Fibroblast of lung (primary cell): Measurements from ENCODE around the gene NCOA5. TPM values are rescaled to one million over a fixed set of nuclear protein-coding genes. Genes with fewer than 3 reads are reported as not detected.

Experiments
- DNase-seq, 2 donors: peaks; one replicate each; pipeline versions ENCODE4 v3.0.0 to v3.0.0-alpha.2; 2010; ENCODE audit warnings: low read depth in 2 of 2
- H2AFZ ChIP-seq: 2 replicates; pipeline ENCODE4 v1.5.1; 2012; ENCODE audit warnings: low read length, control low read depth, inconsistent platforms
- H3K27ac ChIP-seq: 2 replicates; pipeline ENCODE4 v1.5.1; 2011; ENCODE audit warnings: low read length, control low read depth; ENCODE audit not compliant: insufficient read depth
- H3K27me3 ChIP-seq: 2 replicates; pipeline ENCODE4 v1.5.1; 2011; ENCODE audit warnings: mild to moderate bottlenecking, low read length; ENCODE audit not compliant: control insufficient read depth, insufficient read depth
- H3K36me3 ChIP-seq: 2 replicates; pipeline ENCODE4 v1.5.1; 2011; ENCODE audit warnings: low read length; ENCODE audit not compliant: control insufficient read depth, insufficient read depth
- H3K4me1 ChIP-seq: 2 replicates; pipeline ENCODE4 v1.5.1; 2011; ENCODE audit warnings: low read length; ENCODE audit not compliant: control insufficient read depth, insufficient read depth; ENCODE audit errors: extremely low read depth
- H3K4me2 ChIP-seq: 2 replicates; pipeline ENCODE4 v1.5.1; 2011; ENCODE audit warnings: low read length, control low read depth; ENCODE audit not compliant: insufficient read depth; ENCODE audit errors: extremely low read depth
- H3K4me3 ChIP-seq, 4 experiments: fragments of 200-600 bp in 1 of 4; sonication (generic) in 1 of 4; replicated peaks in 1 of 4; 2 replicates each; pipeline ENCODE4 v1.5.1; 2011 to 2016; ENCODE audit warnings: low read length in 4 of 4, low read depth in 3 of 4, mild to moderate bottlenecking in 3 of 4, control low read depth in 2 of 4, inconsistent platforms in 1 of 4, mixed read lengths in 1 of 4; ENCODE audit not compliant: insufficient read depth in 1 of 4; ENCODE audit errors: control extremely low read depth in 1 of 4
- H3K79me2 ChIP-seq: 2 replicates; pipeline ENCODE4 v1.5.1; 2012; ENCODE audit warnings: mild to moderate bottlenecking, low read length, inconsistent platforms; ENCODE audit not compliant: control insufficient read depth, insufficient read depth
- H3K9ac ChIP-seq: 2 replicates; pipeline ENCODE4 v1.5.1; 2011; ENCODE audit warnings: mild to moderate bottlenecking, low read length, control low read depth; ENCODE audit not compliant: insufficient read depth
- H3K9me3 ChIP-seq: 2 replicates; pipeline ENCODE4 v1.5.1; 2012; ENCODE audit warnings: low read depth, low read length; ENCODE audit not compliant: control insufficient read depth, insufficient read depth
- H4K20me1 ChIP-seq: 2 replicates; pipeline ENCODE4 v1.5.1; 2011; ENCODE audit warnings: low read length; ENCODE audit not compliant: control insufficient read depth, insufficient read depth; ENCODE audit errors: extremely low read depth
- EZH2 ChIP-seq: IDR thresholded peaks from 2 replicates; pipeline ENCODE4 v1.5.1; 2012; ENCODE audit warnings: low read length, control low read depth, mild to moderate bottlenecking; ENCODE audit errors: missing control alignments
- polyA plus RNA-seq, 2 donors: library from polyadenylated mRNA; depleted of rRNA in 1 of 2; stranded (reverse) in 1 of 2; unstranded in 1 of 2; fragments of >200 nt; gene quantifications; 2 replicates each; pipeline ENCODE4 v1.2.1, GENCODE V29; 2011 to 2012; ENCODE audit warnings: missing spikeins in 1 of 2
- total RNA-seq: library from RNA; depleted of rRNA; stranded (reverse); fragments of >200 nt; gene quantifications from 2 replicates; pipeline ENCODE4 v1.2.1, GENCODE V29; 2014
- TF ChIP-seq, protein P1 (sequence below), 2 donors: IDR thresholded peaks in 1 of 2; conservative IDR thresholded peaks in 1 of 2; 1 replicate in 1 of 2; 2 replicates in 1 of 2; pipeline ENCODE4 v1.5.1; 2011 to 2012; ENCODE audit warnings: low read length in 2 of 2, control low read depth in 1 of 2, inconsistent platforms in 1 of 2, low read depth in 1 of 2, mild to moderate bottlenecking in 1 of 2

NCOA5 gene
- total and polyA plus RNA-seq, 2 donors (not counting 1 experiment from before 2014, with no cell fraction given), result 8.1 to 18.0 TPM

DNA sequence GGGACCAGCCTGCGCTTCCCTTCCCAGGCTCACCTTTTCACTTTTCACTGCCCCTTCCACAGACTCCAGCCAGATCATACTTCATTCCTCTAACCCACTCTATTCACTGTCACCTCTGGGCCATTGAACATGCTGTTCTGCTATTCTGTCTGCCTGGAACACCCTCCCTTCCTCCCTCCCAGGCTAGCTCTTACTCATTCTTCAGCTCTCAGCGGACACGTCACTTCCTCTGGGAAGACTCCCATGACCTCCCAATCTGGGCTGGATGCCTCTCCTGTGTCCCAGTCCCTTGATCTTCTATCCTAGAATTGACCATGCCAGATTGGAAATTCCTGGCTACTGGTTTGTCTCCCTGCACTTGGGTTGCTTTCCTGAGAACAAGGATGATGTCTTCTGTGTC, 55.7 kb downstream of the NCOA5 start:
- no peaks in the 10 kb centered on the region for H3K9me3 ChIP-seq
- H4K20me1 ChIP-seq, result no peaks in the 10 kb centered on the region
- H3K36me3 ChIP-seq, result no peaks in the 10 kb centered on the region
- H3K4me2 ChIP-seq, result no peak overlapping the region
- H2AFZ ChIP-seq, result no peak overlapping the region
- no peak overlapping the region for H3K4me3 ChIP-seq
- no peaks in the 10 kb centered on the region for H3K4me1 ChIP-seq
- H3K27me3 ChIP-seq, result peaks cover 23% of the 10 kb centered on the region
- no peaks in the 10 kb centered on the region for H3K79me2 ChIP-seq
- H3K9ac ChIP-seq, result no peak overlapping the region
- no peak overlapping the region for H3K27ac ChIP-seq
- no peak for DNase-seq
- TF ChIP-seq, protein P1, sequence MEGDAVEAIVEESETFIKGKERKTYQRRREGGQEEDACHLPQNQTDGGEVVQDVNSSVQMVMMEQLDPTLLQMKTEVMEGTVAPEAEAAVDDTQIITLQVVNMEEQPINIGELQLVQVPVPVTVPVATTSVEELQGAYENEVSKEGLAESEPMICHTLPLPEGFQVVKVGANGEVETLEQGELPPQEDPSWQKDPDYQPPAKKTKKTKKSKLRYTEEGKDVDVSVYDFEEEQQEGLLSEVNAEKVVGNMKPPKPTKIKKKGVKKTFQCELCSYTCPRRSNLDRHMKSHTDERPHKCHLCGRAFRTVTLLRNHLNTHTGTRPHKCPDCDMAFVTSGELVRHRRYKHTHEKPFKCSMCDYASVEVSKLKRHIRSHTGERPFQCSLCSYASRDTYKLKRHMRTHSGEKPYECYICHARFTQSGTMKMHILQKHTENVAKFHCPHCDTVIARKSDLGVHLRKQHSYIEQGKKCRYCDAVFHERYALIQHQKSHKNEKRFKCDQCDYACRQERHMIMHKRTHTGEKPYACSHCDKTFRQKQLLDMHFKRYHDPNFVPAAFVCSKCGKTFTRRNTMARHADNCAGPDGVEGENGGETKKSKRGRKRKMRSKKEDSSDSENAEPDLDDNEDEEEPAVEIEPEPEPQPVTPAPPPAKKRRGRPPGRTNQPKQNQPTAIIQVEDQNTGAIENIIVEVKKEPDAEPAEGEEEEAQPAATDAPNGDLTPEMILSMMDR (conservative IDR thresholded peaks at IDR 0.05 in 1 of 2, IDR thresholded peaks at IDR 0.05 in 1 of 2; ENCODE audit: low read depth in 1 of 2, low read length in 2 of 2), result no peak
- TF ChIP-seq EZH2, result no peak

DNA sequence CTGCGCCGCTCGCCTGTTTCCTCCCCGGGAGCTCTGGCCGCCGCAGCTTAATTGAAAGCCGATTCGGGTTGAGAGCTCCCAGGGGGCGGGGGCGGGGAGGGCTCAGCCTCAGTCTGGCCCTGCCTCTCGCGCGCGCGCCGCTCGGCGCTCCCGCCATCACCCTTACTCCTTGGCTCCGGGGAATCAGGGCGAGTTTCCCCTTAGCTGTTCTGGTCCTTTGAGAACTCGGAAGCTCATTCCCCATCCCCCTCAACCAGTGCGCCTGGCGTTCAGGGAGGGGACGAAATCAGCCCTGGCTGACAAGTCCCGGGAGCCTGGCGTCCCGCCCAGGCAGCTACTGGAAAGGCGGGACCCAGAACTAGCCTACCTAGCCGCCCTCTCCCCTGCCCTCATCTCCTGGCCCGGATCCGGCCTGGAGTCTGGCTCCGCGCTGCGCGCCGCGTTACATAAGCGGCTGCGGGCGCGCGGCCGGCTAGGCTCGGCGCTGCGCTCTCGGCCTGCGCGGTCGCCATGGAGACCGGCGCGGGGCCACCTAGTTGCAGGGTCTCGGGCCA, 58.0 kb downstream of the NCOA5 start:
- no peak for DNase-seq
- H3K4me3 ChIP-seq, result peak overlapping the region in 1 of 4 experiments; percentile 28
- H3K9ac ChIP-seq, result no peak overlapping the region
- H3K4me1 ChIP-seq, result no peaks in the 10 kb centered on the region
- no peaks in the 10 kb centered on the region for H3K79me2 ChIP-seq
- no peaks in the 10 kb centered on the region for H3K9me3 ChIP-seq
- H4K20me1 ChIP-seq, result no peaks in the 10 kb centered on the region
- no peak overlapping the region for H3K27ac ChIP-seq
- H3K4me2 ChIP-seq, result no peak overlapping the region
- TF ChIP-seq EZH2, result no peak
- TF ChIP-seq, protein P1 (conservative IDR thresholded peaks at IDR 0.05 in 1 of 2, IDR thresholded peaks at IDR 0.05 in 1 of 2; ENCODE audit: low read depth in 1 of 2, low read length in 2 of 2), result no peak
- no peak overlapping the region for H2AFZ ChIP-seq
- no peaks in the 10 kb centered on the region for H3K36me3 ChIP-seq
- H3K27me3 ChIP-seq, result peaks cover 30% of the 10 kb centered on the region

DNA sequence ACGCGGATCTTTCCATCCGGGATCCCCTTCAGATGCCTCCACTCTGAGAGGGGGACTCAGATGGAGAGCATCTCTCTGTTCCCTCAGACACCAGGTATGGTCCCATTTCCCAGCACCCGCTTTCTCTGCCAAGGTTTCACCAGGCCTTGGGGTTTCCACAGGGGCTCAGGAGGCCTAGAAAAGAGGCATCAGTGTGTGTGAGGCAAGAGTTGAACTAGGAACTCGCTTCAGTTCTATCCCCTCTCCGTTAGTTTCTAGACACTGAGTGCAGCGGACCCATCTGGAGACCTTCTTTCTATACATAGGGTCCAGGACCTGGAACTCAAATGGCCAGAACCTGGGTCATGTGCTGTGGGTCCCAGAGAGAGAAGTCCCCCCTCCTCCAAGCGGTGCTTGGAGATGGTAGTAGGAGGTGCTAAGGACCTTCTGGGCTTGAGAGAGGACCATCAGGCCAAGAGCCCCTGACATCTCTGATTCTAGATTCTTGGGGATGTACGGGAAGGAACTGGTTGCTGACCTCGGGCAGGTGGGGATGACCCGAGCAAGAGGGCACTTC, 58.7 kb downstream of the NCOA5 start:
- DNase-seq, result no peak
- H3K27me3 ChIP-seq, result peaks cover 30% of the 10 kb centered on the region
- no peaks in the 10 kb centered on the region for H3K4me1 ChIP-seq

More for the DNA sequence above, 58.7 kb downstream of the NCOA5 start:
- TF ChIP-seq, protein P1 (conservative IDR thresholded peaks at IDR 0.05 in 1 of 2, IDR thresholded peaks at IDR 0.05 in 1 of 2; ENCODE audit: low read depth in 1 of 2, low read length in 2 of 2), result no peak
- TF ChIP-seq EZH2, result peak; percentile 81
- Histone ChIP-seq H3K27ac (no peak overlapping the region), H2AFZ (no peak overlapping the region), H3K9me3 (no peaks in the 10 kb centered on the region), H3K9ac (no peak overlapping the region), H3K4me2 (no peak overlapping the region), H4K20me1 (no peaks in the 10 kb centered on the region), H3K79me2 (no peaks in the 10 kb centered on the region), H3K36me3 (no peaks in the 10 kb centered on the region), H3K4me3 (no peak overlapping the region)
